NT2/D1 (cell line): ENCODE measurements around the gene CPT1A.

Experiments
- YY1 ChIP-seq: IDR thresholded peaks from 2 replicates; pipeline ENCODE4 v1.6.1; 2011; ENCODE audit not compliant: insufficient read length, insufficient read depth
- ZNF274 ChIP-seq: IDR thresholded peaks from 2 replicates; pipeline ENCODE4 v1.6.1; 2011; ENCODE audit warnings: mild to moderate bottlenecking, low read depth, low read length

DNA sequence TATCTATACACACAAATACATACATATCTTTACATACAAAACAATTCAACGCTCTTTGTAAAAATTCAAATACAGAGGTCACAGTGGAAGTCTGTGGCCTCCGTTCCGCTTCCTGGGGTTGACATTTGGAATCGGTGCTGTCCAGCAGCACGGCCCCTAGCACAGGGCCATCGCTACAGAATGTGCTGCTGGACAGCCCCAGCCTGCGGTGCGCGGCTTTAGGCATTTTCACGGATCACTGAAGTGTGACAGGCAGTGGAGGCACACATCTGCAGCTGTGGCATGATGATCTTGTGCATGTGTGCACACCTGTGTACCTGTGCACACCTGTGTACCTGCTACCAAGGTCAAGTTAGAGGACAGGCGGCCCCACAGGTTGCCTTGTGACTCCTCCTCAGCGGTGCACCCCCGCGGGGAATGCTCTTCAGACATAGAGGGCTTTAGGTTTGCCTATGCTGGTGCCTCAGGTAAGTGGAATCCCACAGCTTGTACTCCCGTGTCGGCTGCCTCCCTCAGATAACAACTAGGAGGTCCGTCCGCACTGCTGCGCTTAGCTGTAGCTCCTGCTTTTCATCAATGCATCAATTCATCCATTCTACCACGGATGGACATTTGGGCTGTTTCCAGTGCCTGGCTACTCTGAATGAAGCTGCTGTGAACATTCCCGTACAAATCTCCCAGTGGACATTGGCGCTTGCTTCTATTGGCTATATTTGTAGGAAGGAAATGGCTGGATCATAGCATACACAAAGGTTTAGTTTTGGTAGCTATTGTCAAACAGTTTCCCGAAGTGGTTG is 127.5 kb downstream of the CPT1A start:
- no peak for TF ChIP-seq YY1
- no peak for TF ChIP-seq ZNF274
